Measurements from ENCODE around the gene BSND.

The BSND gene

GRCh38 chr1:54980528-54981241 is 18.0 kb upstream of the BSND start, which contains the start of gene TMEM61:
Gene TMEM61, plus strand, starts transcription at chr1:54980628. Its CDS starts 438 bp downstream, at chr1:54981066.
- H3K36me3 ChIP-seq (ENCODE audit: insufficient read depth, low read length), result no peaks in the 10 kb centered on the region
- no peaks in the 10 kb centered on the region for H3K9me3 ChIP-seq (ENCODE audit: control insufficient read depth, insufficient read depth, low read length)
- H3K9ac ChIP-seq (ENCODE audit: low read depth, low read length), result peak within 1 kb of the TSS; percentile 58; the same call in 1 of the 2 replicates
- H3K4me1 ChIP-seq (ENCODE audit: insufficient read depth, low read length), result peaks cover 7% of the 10 kb centered on the region; the same call in 1 of the 2 replicates

DNA sequence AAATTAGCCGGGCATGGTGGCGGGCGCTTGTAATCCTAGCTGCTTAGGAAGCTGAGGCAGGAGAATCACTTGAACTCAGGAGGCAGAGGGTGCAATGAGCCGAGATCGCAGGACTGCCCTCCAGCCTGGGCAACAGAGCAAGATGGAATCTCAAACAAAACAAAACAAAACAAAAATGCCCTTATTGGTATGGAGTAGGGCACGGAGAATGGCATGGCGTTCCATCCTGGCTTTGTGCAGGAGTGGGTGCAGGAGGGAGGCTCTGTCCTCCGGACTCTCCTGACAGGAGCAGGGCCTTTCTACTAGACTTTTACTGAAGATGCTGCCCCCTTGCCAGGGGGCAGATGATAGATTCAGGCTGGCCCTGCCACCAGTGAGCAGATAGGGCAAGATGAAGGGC is 17.3 kb upstream of the BSND start:
- Histone ChIP-seq H3K4me1 (ENCODE audit: insufficient read depth, low read length) (peaks cover 7% of the 10 kb centered on the region; the same call in 1 of the 2 replicates), H3K9me3 (ENCODE audit: control insufficient read depth, insufficient read depth, low read length) (no peaks in the 10 kb centered on the region), H3K36me3 (ENCODE audit: insufficient read depth, low read length) (no peaks in the 10 kb centered on the region), H3K9ac (ENCODE audit: low read depth, low read length) (no peak overlapping the region)

DNA sequence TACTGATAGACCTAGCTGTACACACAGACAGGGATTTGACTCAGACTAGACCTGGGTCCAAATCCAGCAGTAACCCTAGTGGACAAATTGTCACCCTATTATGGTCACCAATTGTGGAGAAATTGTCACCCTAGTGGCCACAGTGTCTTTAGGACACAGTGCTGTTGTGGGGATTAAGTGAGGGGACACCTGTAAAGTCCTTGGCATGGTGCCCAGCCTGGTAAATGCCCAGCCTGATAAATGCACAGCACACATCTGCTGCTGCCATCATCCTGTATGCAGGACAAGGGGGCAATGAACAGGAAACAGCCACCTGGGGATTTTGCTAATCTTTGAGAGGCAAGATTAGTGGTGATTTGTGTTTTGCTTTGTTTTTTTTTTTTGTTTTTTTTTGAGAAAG is 16.0 kb upstream of the BSND start:
- Histone ChIP-seq H3K36me3 (ENCODE audit: insufficient read depth, low read length) (no peaks in the 10 kb centered on the region), H3K9ac (ENCODE audit: low read depth, low read length) (no peak overlapping the region), H3K9me3 (ENCODE audit: control insufficient read depth, insufficient read depth, low read length) (no peaks in the 10 kb centered on the region), H3K4me1 (ENCODE audit: insufficient read depth, low read length) (peaks cover 10% of the 10 kb centered on the region; the same call in 1 of the 2 replicates)

GRCh38 chr1:54984131-54984842 is 14.4 kb upstream of the BSND start:
- peaks cover 7% of the 10 kb centered on the region; the same call in 1 of the 2 replicates for H3K4me1 ChIP-seq (ENCODE audit: insufficient read depth, low read length)
- no peaks in the 10 kb centered on the region for H3K36me3 ChIP-seq (ENCODE audit: insufficient read depth, low read length)
- no peak overlapping the region for H3K9ac ChIP-seq (ENCODE audit: low read depth, low read length)
- H3K9me3 ChIP-seq (ENCODE audit: control insufficient read depth, insufficient read depth, low read length), result no peaks in the 10 kb centered on the region

- Histone ChIP-seq H3K9ac (ENCODE audit: low read depth, low read length) (no peak overlapping the region), H3K9me3 (ENCODE audit: control insufficient read depth, insufficient read depth, low read length) (no peaks in the 10 kb centered on the region), H3K4me1 (ENCODE audit: insufficient read depth, low read length) (peaks cover 9% of the 10 kb centered on the region; the same call in 1 of the 2 replicates), H3K36me3 (ENCODE audit: insufficient read depth, low read length) (no peaks in the 10 kb centered on the region)
Measured at GRCh38 chr1:54985556-54985955, 13.2 kb upstream of the BSND start.

GRCh38 chr1:54986025-54986424 is 12.7 kb upstream of the BSND start:
- Histone ChIP-seq H3K9me3 (ENCODE audit: control insufficient read depth, insufficient read depth, low read length) (no peaks in the 10 kb centered on the region), H3K9ac (ENCODE audit: low read depth, low read length) (no peak overlapping the region), H3K4me1 (ENCODE audit: insufficient read depth, low read length) (peaks cover 9% of the 10 kb centered on the region; the same call in 1 of the 2 replicates), H3K36me3 (ENCODE audit: insufficient read depth, low read length) (no peaks in the 10 kb centered on the region)

GRCh38 chr1:54986533-54986932 is 12.2 kb upstream of the BSND start:
- Histone ChIP-seq H3K36me3 (ENCODE audit: insufficient read depth, low read length) (no peaks in the 10 kb centered on the region), H3K9me3 (ENCODE audit: control insufficient read depth, insufficient read depth, low read length) (no peaks in the 10 kb centered on the region), H3K9ac (ENCODE audit: low read depth, low read length) (no peak overlapping the region), H3K4me1 (ENCODE audit: insufficient read depth, low read length) (peaks cover 9% of the 10 kb centered on the region; the same call in 1 of the 2 replicates)

DNA sequence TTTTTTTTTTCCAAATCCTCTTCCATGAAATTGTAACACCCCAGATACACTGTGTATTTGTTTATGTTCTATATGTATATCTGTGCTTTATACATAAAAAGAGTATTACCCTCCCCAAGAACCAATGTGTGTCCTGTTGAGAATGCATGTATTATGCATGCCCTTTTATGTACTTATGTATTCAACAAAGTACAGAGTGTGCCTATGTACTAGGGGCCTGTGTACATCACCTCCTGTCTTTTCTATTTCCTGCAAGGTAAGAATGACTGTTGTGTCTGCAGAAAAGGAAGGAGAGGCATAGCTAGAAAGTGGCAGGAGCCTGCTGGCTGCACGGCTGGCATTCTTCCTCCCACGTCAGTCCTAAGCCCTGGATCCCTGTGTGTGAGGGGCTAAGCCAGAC is 11.3 kb upstream of the BSND start:
- Histone ChIP-seq H3K4me1 (ENCODE audit: insufficient read depth, low read length) (peaks cover 9% of the 10 kb centered on the region; the same call in 1 of the 2 replicates), H3K9me3 (ENCODE audit: control insufficient read depth, insufficient read depth, low read length) (no peaks in the 10 kb centered on the region), H3K36me3 (ENCODE audit: insufficient read depth, low read length) (no peaks in the 10 kb centered on the region), H3K9ac (ENCODE audit: low read depth, low read length) (no peak overlapping the region)

- H3K9me3 ChIP-seq (ENCODE audit: control insufficient read depth, insufficient read depth, low read length), result no peaks in the 10 kb centered on the region
- no peak overlapping the region for H3K9ac ChIP-seq (ENCODE audit: low read depth, low read length)
- no peaks in the 10 kb centered on the region for H3K36me3 ChIP-seq (ENCODE audit: insufficient read depth, low read length)
- H3K4me1 ChIP-seq (ENCODE audit: insufficient read depth, low read length), result peaks cover 9% of the 10 kb centered on the region; the same call in 1 of the 2 replicates
Measured at GRCh38 chr1:54987919-54988705, 10.6 kb upstream of the BSND start.

- Histone ChIP-seq H3K9ac (ENCODE audit: low read depth, low read length) (no peak overlapping the region), H3K9me3 (ENCODE audit: control insufficient read depth, insufficient read depth, low read length) (no peaks in the 10 kb centered on the region), H3K4me1 (ENCODE audit: insufficient read depth, low read length) (peaks cover 10% of the 10 kb centered on the region; the same call in 1 of the 2 replicates), H3K36me3 (ENCODE audit: insufficient read depth, low read length) (no peaks in the 10 kb centered on the region)
Measured at GRCh38 chr1:54988975-54989374, 9.8 kb upstream of the BSND start.

DNA sequence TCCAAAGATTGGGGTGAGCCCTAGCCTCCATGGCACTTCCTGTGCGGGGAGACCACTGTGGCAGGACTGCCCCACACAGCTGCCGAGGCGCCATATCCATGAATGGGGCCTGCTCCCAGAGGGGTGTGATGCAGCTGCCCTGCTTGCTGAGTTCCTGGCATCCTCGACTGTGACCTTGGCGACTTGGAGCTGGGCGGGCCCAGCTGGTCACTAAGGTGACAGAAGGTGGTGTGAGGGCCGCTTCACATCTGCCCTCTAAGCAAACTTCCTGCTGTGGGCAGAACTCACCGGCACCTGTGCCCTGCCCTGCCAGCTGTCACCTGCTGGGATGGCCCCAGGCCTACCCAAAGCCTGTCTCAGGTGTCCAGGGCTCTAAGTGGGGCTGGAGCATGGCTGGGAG is 9.3 kb upstream of the BSND start:
- Histone ChIP-seq H3K9me3 (ENCODE audit: control insufficient read depth, insufficient read depth, low read length) (no peaks in the 10 kb centered on the region), H3K36me3 (ENCODE audit: insufficient read depth, low read length) (no peaks in the 10 kb centered on the region), H3K4me1 (ENCODE audit: insufficient read depth, low read length) (peaks cover 15% of the 10 kb centered on the region; the same call in 1 of the 2 replicates), H3K9ac (ENCODE audit: low read depth, low read length) (no peak overlapping the region)

DNA sequence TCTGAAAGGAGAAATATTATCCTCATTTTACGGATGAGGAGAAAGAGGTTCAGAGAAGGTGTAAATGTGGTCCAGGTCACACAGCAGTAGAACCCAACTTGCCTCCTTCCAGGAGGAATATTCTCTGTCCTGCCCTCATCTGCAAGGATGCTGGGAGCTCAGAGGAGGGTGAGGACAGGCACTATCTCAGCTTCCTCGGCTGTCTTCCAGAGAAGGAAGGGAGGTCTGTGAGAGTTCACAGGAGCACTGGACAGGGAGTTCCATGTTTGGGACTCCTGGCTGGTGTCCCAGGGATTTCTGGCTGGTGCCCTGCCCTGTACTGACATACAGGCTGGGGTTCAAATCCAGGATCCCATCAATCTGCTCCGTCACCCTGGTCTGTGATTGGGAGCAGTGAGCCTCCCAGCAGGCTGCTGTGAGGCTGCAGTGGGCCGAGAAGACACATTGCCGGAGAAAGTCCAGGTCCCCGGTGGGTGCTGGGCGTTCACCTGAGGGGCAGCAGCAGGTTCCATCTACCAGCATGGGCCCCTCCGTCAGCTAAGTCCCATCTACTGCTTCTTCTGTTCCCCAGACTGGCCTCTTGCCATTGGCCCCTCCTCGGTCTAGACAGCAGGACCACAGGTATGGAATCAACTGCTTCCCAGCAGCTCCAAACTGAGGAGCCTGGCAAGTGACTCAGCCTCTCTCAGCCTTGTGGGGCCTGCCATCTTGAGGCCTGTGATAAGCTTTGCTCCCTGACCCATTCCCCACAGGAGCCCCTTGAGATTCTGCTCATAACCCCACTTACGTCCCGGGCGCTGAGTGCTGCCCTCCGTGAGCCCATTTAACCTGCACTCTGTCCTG is 8.5 kb upstream of the BSND start:
- Histone ChIP-seq H3K9me3 (ENCODE audit: control insufficient read depth, insufficient read depth, low read length) (no peaks in the 10 kb centered on the region), H3K9ac (ENCODE audit: low read depth, low read length) (no peak overlapping the region), H3K36me3 (ENCODE audit: insufficient read depth, low read length) (no peaks in the 10 kb centered on the region)

DNA sequence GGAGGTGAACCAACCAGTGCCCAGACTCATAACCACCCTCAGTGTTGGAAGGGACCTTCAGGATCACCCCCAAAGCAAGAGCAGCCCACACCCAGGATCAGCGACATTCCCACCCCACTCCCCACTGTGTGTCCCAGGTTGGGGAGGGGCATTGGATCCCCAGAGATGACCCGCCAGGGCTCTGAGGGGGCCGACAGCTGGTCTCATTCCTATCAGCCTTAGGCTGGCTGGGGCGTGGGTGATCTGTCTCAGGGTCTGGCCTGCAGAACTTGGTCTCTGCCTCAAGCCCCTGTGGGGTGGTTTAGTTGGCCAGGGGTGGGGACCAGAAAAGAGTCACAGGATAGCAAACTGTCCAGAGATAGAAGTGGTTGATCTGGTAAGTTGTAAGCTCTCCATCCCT is 7.8 kb upstream of the BSND start:
- no peaks in the 10 kb centered on the region for H3K36me3 ChIP-seq (ENCODE audit: insufficient read depth, low read length)
- no peaks in the 10 kb centered on the region for H3K9me3 ChIP-seq (ENCODE audit: control insufficient read depth, insufficient read depth, low read length)
- peaks cover 28% of the 10 kb centered on the region; the same call in 1 of the 2 replicates for H3K4me1 ChIP-seq (ENCODE audit: insufficient read depth, low read length)
- H3K9ac ChIP-seq (ENCODE audit: low read depth, low read length), result no peak overlapping the region

More for the DNA sequence above, 8.5 kb upstream of the BSND start:
- peaks cover 21% of the 10 kb centered on the region; the same call in 1 of the 2 replicates for H3K4me1 ChIP-seq (ENCODE audit: insufficient read depth, low read length)
